Lung microvascular endothelial cell (primary cell): ENCODE measurements around the gene LITAF. TPM values are rescaled to one million over a fixed set of nuclear protein-coding genes. Genes with fewer than 3 reads are reported as not detected.

Experiments used
- DNase-seq, 2 donors: peaks; one replicate each; pipeline versions ENCODE4 v3.0.0 to v3.0.0-alpha.2; 2010; ENCODE audit warnings: low read depth in 2 of 2
- total RNA-seq: library from RNA; depleted of rRNA; stranded (reverse); fragments of >200 nt; gene quantifications from 2 replicates; pipeline ENCODE4 v1.2.1, GENCODE V29; 2014

The LITAF gene
- total RNA-seq, 1 donor from 2014 or later: 1.8 TPM

- no peak for DNase-seq
Measured at GRCh38 chr16:11554053-11554452, 32.7 kb downstream of the LITAF start.

GRCh38 chr16:11553371-11553770 lies 33.3 kb downstream of the LITAF start:
- DNase-seq: no peak

DNA sequence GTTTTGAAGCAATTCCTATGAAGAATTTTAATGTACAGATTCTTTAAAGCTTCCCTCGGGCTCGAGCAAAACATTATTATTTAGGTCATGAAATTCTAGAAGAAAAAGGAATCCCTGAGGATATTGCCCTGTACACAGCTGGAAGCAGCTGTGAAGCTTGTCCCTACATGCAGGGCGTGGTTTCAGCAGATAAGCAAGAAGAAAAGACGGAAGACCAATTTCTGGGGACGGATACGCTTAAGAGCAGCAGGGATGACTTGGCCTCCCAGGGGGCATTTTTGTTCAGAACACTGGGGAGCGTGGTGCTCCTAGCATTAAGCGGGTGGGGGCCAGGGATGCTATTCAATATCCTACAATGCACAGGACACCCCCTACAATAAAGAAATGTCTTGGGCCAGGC lies 34.3 kb downstream of the LITAF start:
- DNase-seq: no peak

- DNase-seq: no peak
Measured at GRCh38 chr16:11551842-11552241, 34.9 kb downstream of the LITAF start.

GRCh38 chr16:11550791-11551498 lies 35.8 kb downstream of the LITAF start:
- DNase-seq: peak in 1 of 2 donors; percentile 51

- no peak for DNase-seq
Measured at GRCh38 chr16:11547118-11547916, 39.4 kb downstream of the LITAF start.

DNA sequence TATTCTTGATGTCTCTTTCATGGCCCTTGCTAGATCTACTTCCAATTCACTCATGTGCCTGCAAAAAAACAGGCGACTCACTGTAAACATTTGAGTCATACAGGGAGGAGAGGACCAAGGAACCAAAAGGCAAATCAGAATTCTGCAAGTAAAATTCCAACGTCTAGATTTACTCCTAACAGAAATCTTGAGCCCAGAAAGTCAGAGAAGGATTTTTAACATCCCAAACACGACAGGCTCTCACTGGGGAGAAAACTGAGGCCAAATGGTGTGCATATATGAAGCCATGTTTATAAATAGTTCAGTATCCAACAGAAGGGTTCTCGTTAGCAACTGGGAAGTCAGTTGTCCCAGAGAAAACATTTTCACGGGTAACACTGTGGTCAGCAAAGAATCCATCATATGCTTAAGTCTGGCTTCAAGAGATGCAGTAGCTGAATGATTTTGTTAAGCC lies 40.1 kb downstream of the LITAF start:
- DNase-seq: no peak

- no peak for DNase-seq
Measured at GRCh38 chr16:11543661-11544393, 42.9 kb downstream of the LITAF start.

DNA sequence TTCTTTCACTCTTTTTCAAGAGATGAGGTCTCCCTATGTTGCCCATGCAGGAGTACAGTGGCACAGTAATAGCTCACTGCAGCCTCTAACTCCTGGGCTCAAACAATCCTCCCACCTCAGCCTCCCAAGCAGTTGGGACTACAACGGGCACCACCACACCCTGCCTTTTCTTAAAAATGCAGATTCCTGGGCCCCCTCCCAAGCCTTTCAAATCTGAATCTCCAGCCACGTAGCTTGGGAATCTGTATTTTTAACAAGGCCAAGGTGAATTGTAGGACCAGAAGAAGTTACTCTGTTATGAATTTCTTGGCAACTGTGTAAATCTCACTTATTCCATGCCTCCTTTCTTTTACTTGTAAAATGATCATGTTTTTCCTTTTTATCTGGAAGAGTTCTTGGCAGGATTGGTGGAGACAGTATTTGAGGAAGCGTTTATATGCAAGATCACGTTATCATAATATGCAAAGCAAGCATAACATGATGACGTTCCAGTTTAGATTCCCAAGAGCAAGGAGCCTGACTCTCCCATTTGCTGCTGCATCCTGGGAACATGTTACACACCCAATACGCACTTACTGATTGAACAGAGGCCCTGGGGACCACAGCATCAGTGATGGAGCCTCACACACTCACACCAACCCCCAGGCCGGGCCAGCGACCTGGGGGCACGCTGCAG lies 44.5 kb downstream of the LITAF start:
- no peak for DNase-seq

- peak in 1 of 2 donors; percentile 20 for DNase-seq
Measured at GRCh38 chr16:11539641-11540050, 47.1 kb downstream of the LITAF start.

GRCh38 chr16:11538880-11539279 lies 47.8 kb downstream of the LITAF start:
- DNase-seq: no peak

DNA sequence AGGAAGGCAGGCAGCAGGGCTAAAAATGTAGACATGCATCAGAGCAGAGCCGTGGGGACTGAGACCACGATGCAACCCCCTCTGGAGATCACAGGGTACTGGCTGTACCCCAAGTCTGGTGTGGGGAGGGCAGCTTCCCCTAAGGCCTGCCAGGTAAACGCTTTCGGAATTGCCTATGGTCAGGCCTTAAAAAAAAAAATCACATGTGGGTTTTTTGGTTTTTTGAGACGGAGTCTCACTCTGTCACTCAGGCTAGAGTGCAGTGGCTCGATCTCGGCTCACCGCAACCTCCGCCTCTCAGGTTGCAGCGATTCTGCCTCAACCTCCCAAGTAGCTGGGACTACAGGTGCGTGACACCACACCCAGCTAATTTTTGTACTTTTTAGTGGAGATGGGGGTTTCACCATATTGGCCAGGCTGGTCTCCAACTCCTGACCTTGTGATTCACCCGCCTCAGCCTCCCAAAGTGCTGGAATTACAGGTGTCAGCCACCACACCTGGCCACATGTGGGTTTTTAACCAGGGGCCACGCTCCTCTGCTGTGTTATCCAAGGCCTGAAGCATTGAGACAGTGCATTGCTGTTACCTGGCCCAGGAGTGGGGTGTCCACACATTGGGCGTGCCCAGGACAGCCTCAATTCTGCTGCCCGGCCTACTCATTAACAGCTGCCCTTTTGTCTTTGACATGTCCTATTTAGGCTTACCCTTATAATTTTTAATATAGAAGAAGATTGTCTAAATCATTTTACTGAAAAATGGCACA lies 50.4 kb downstream of the LITAF start:
- no peak for DNase-seq

GRCh38 chr16:11535494-11535893 lies 51.2 kb downstream of the LITAF start:
- DNase-seq: no peak

- no peak for DNase-seq
Measured at GRCh38 chr16:11534262-11534661, 52.5 kb downstream of the LITAF start.

GRCh38 chr16:11533588-11533987 lies 53.1 kb downstream of the LITAF start:
- DNase-seq: no peak

DNA sequence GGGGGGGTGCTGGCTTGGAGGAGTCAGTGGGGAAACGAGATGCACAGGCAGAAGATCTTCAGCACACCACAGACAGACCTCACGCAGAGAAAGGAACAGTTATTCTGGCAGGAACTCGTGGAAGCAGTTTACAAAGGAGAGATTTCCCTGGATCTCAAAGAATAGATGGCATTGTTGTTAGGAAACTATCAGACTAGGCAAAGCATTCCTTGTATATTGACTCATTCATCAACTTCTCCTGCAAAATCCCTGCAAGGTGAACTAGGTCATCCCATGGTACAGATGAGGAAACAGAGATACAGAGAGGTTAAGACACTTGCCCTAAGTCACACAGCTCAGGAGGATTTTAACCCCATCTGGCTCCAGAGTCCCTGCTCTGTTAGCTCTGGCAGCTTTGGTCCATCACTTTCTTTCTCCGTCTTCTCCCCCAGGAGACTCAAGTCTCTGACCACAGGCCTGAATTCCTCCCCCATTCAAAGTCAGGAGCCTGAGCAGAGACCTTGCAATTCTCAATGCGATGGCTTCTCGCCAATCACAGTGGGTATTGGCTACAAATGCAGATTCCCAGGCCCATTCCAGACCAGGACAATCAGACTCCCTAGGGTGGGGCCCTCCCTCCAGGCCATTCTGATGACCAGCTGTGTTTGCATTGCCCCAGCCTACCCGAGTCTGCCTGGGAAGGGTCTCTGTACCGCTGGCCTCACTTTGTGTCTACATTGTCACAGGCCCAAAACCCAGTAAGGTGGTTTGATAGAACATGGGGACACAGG lies 56.4 kb downstream of the LITAF start:
- no peak for DNase-seq

GRCh38 chr16:11529285-11529684 lies 57.4 kb downstream of the LITAF start:
- DNase-seq: no peak

DNA sequence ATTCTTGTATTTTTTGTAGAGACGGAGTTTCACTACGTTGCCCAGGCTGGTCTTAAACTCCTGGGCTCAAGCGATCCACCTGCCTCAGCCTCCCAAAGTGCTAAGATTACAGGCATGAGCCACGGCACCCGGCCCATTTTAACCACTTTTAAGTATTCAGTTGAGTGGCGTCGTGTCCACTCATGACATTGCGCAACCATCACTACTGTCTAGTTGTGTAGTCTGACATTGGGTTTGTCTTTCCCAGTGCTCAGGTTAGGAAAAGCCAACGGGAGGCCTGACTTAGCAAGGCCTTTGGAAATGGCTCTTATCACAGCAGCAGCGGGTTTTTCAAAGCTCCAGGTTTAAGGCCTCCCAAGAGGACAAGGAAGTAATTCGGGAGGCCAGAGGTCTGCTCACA lies 58.7 kb downstream of the LITAF start:
- DNase-seq: no peak

DNA sequence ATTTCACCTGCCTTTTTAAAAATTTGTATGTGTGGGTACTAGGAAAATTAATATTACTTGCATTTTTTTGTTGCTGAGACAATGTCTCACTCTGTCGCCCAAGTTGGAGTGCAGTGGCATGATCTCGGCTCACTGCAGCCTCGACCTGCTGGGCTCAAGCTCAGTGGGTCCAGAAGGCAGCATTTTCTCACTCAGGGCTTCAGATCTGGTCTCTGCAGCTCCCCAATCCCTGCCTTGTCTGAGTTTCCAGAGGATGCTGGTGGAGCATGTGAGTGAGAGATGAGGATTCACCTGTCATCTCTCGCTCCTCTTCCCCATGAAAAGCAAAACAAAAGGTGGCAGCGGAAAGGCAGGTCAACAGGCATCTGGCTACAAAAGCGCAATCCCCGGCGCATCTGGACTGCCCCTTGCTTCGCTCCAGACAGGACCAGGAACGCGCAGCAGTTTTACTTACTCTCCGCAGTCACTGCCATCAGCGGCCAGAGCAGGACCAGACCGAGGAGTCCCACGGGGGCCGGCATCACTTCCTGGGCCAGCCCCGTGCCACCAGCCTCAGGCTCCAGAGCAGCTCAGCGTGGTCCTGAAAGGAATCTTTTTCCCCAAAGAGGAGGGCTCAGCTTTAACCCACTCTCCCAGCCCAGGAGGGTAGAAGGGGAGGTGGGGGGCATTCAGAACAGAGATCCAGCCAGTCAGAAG lies 59.9 kb downstream of the LITAF start:
- no peak for DNase-seq
